H1 (cell line): ENCODE measurements around the gene DPP4. TPM values are rescaled to one million over a fixed set of nuclear protein-coding genes. Genes with fewer than 3 reads are reported as not detected.

Source experiments
- CHD2 ChIP-seq: IDR thresholded peaks from 2 replicates; pipeline ENCODE4 v1.6.1; 2012; ENCODE audit warnings: low read length, improper control_type of control experiment
- POU5F1 ChIP-seq: IDR thresholded peaks from 2 replicates; pipeline ENCODE4 v1.6.1; 2011; ENCODE audit warnings: low read depth, mild to moderate bottlenecking, low read length, moderate library complexity
- TEAD4 ChIP-seq: IDR thresholded peaks from 2 replicates; pipeline ENCODE4 v1.6.1; 2012; ENCODE audit warnings: low read depth, low read length, inconsistent platforms, mixed read lengths
- polyA plus RNA-seq, 7 experiments: library from polyadenylated mRNA; depleted of rRNA in 3 of 7; stranded (reverse) in 5 of 7; unstranded in 2 of 7; fragments of >200 nt in 5 of 7; fragments of 200-250 nt in 2 of 7; gene quantifications; 1 replicate in 5 of 7; 2 replicates in 1 of 7; 4 replicates in 1 of 7; pipeline versions ENCODE4 v1.2.1 to v1.2.3, GENCODE V29; 2011 to 2013; ENCODE audit warnings: missing spikeins in 2 of 7, mixed read lengths in 2 of 7
- total RNA-seq: library from RNA; stranded (reverse); fragmentation: NEBNext Ultra II Directional; extraction: Animal tissue kit (Norgen Biotek cat#: 25700); gene quantifications from 2 replicates; pipeline ENCODE4 v1.2.1, GENCODE V29; 2021

Gene DPP4
- total and polyA plus RNA-seq, 2 of the 8 experiments (the other 6 are each of a cell fraction or from before 2014, with no cell fraction given): 1.3 to 3.1 TPM

DNA sequence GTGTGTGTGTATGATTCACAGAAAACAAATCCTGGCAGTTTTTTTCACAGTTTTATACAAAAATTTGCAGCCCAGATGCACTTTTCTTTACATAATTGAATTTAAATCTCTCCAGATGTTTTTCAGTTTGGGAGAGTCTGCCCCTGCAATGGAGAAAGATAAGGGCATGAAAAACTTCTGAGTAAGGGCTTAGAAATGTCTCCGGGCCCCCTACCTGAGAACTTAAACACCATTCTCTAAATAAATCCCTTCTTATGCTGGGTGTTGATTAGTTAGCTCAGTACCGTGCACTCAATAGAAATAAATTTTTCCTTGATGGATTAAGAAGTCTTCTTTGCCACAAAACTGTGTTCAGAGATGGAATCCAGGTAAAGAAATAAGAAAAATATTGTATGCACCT, 64.5 kb downstream of the DPP4 start (continued):
- TF ChIP-seq POU5F1: no peak
- TF ChIP-seq TEAD4: no peak
- no peak for TF ChIP-seq CHD2
- TF ChIP-seq, all 59 proteins: peak for 0
